ENCODE data around the gene PIM1.
A peak's percentile ranks its signal among the peaks of the same experiment; 100 is the strongest.

Gene PIM1

DNA sequence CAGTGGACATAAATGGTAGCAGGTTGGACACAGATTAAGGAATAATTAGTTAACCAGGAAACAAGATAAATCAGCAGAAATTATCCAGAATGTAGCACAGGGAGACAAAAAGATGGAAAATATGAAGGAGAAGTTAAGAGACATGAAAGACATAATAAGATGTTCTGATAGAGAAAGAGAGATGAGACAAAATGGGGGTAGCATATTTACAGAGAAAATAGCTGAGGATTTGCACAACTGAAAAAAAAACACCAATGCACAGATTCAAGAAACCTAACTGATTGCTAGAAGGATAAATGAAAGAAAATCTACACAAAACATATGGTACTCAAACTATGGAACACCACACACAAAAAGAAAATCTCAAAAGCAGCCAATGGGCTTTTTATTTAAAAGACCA is 53.0 kb downstream of the PIM1 start:
- no peak for TF ChIP-seq CTCF (IDR thresholded peaks at IDR 0.05; ENCODE audit: control insufficient read depth, insufficient read depth, low read depth, low read length, missing control alignments)
- no peak for DNase-seq (ENCODE audit: low read depth)
- H3K4me3 ChIP-seq (ENCODE audit: control insufficient read depth, low read depth, low read length), result peak overlapping the region; percentile 59

All from AG09309 (cell line).